Mucosa of stomach (tissue), 1 donor: Measurements from ENCODE around the gene MOSPD3.

Source experiments
- H3K27me3 ChIP-seq: one replicate; pipeline ENCODE4 v1.7.0; 2013; ENCODE audit warnings: mild to moderate bottlenecking, low read length; ENCODE audit not compliant: control insufficient read depth, insufficient read depth
- H3K36me3 ChIP-seq: one replicate; pipeline ENCODE4 v1.7.0; 2013; ENCODE audit warnings: low read length; ENCODE audit not compliant: control insufficient read depth, insufficient read depth
- H3K4me1 ChIP-seq: one replicate; pipeline ENCODE4 v1.7.0; 2013; ENCODE audit warnings: mild to moderate bottlenecking, low read length; ENCODE audit not compliant: control insufficient read depth, insufficient read depth
- H3K4me3 ChIP-seq: one replicate; pipeline ENCODE4 v1.7.0; 2013; ENCODE audit warnings: low read length
- H3K9ac ChIP-seq: one replicate; pipeline ENCODE4 v1.7.0; 2013; ENCODE audit warnings: mild to moderate bottlenecking, low read length, moderate library complexity
- H3K9me3 ChIP-seq: one replicate; pipeline ENCODE4 v1.7.0; 2013; ENCODE audit warnings: mild to moderate bottlenecking, low read length, moderate library complexity; ENCODE audit not compliant: control insufficient read depth
- donor health status: Pancreatic carcinoma.

The MOSPD3 gene

DNA sequence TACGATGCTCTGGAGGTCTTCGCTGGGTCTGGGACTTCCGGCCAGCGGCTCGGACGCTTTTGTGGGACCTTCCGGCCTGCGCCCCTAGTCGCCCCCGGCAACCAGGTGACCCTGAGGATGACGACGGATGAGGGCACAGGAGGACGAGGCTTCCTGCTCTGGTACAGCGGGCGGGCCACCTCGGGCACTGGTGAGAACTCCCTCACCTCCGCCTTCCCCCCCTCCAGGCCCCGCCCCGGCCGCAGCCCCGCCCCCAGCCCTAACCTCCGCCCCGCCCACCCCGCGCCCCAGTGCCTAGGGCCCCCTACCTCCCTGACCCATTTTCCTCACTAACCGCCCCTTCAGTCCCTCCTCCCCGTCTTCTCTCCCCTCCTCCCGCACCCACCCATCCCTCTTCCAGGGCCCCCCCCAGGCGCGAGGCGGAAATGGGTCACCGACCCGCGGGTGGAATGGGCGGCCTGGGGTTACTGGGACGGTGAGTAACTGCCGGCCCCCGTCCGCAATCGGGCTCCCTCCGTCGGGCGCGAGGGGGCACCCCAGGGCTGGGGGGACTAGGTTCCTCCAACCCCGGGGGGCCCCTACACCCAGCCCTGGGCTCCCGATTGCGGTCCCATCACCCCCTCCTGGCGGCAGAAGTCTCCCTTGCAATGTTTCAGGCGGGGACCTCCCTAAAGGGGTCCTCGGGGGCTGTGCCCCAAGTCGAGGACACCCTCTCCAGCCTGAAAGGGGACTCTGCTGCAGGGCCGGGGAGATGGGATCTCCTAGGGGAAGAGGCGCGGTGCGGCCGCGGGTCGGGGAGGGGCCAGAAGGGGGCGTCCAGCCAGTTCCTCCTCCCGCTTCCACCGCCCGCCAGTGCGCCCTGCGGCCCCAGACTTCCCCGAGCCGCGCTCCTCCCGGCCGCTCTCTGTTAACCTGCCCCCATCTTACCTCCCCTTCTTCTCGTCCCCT is 8.0 kb upstream of the MOSPD3 start:
- Histone ChIP-seq H3K4me1 (peaks cover 17% of the 10 kb centered on the region), H3K36me3 (no peaks in the 10 kb centered on the region), H3K4me3 (peak overlapping the region; percentile 67), H3K9me3 (no peaks in the 10 kb centered on the region), H3K9ac (peak overlapping the region; percentile 47), H3K27me3 (peaks cover 10% of the 10 kb centered on the region)

- peak overlapping the region; percentile 67 for H3K4me3 ChIP-seq
- peaks cover 10% of the 10 kb centered on the region for H3K27me3 ChIP-seq
- no peaks in the 10 kb centered on the region for H3K9me3 ChIP-seq
- H3K4me1 ChIP-seq, result peaks cover 17% of the 10 kb centered on the region
- no peaks in the 10 kb centered on the region for H3K36me3 ChIP-seq
- peak overlapping the region; percentile 47 for H3K9ac ChIP-seq
Measured at GRCh38 chr7:100604976-100605911, 7.1 kb upstream of the MOSPD3 start.

- H3K9ac ChIP-seq, result no peak overlapping the region
Measured at GRCh38 chr7:100606313-100606712, 6.0 kb upstream of the MOSPD3 start.

GRCh38 chr7:100607111-100607510 is 5.2 kb upstream of the MOSPD3 start:
- Histone ChIP-seq H3K9ac (no peak overlapping the region), H3K4me3 (no peak overlapping the region), H3K27me3 (peaks cover 10% of the 10 kb centered on the region), H3K36me3 (no peaks in the 10 kb centered on the region), H3K4me1 (peaks cover 17% of the 10 kb centered on the region), H3K9me3 (no peaks in the 10 kb centered on the region)

More at GRCh38 chr7:100606313-100606712, 6.0 kb upstream of the MOSPD3 start:
- peaks cover 10% of the 10 kb centered on the region for H3K27me3 ChIP-seq
- no peak overlapping the region for H3K4me3 ChIP-seq
- no peaks in the 10 kb centered on the region for H3K9me3 ChIP-seq
- H3K36me3 ChIP-seq, result no peaks in the 10 kb centered on the region
- peaks cover 17% of the 10 kb centered on the region for H3K4me1 ChIP-seq

- no peaks in the 10 kb centered on the region for H3K9me3 ChIP-seq
- no peak overlapping the region for H3K9ac ChIP-seq
- H3K4me1 ChIP-seq, result peaks cover 17% of the 10 kb centered on the region
- H3K36me3 ChIP-seq, result no peaks in the 10 kb centered on the region
- no peak overlapping the region for H3K4me3 ChIP-seq
- H3K27me3 ChIP-seq, result peaks cover 6% of the 10 kb centered on the region
Measured at GRCh38 chr7:100609958-100610357, 2.4 kb upstream of the MOSPD3 start.

DNA sequence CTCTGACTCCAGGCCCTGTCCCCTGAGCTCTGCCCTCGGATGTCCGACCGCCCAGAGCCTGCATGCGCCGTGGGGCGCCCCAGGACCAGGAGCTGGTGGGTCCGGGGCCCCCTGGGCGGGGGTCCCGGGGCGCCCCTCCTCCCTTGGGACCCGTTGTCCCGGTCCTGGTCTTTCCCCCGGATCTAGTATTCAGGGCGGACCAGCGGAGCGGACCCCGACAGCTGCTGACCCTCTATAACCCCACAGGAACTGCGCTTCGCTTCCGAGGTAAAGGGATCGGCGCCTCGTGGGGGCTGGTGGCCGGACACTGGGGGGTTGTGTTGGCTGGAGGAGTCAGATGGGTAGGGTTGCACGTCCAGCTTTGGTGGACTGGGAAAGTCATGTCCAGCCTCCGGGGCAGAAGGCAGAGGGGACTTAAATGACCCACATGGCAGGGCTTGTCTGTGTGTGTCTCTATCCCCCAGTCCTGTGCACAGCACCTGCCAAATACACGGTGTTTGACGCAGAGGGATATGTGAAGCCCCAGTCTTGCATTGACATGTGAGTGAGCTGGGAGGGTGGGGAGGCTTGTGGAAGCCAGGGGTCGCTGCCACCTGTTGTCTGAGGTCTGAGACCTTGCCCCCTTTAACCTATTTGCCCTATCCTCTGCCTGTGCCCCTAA is 520 bp downstream of the MOSPD3 start:
- H3K9me3 ChIP-seq, result no peaks in the 10 kb centered on the region
- peak overlapping the region; percentile 63 for H3K4me3 ChIP-seq
- peaks cover 11% of the 10 kb centered on the region for H3K4me1 ChIP-seq
- no peaks in the 10 kb centered on the region for H3K27me3 ChIP-seq
- H3K36me3 ChIP-seq, result no peaks in the 10 kb centered on the region
- peak overlapping the region; percentile 69 for H3K9ac ChIP-seq

DNA sequence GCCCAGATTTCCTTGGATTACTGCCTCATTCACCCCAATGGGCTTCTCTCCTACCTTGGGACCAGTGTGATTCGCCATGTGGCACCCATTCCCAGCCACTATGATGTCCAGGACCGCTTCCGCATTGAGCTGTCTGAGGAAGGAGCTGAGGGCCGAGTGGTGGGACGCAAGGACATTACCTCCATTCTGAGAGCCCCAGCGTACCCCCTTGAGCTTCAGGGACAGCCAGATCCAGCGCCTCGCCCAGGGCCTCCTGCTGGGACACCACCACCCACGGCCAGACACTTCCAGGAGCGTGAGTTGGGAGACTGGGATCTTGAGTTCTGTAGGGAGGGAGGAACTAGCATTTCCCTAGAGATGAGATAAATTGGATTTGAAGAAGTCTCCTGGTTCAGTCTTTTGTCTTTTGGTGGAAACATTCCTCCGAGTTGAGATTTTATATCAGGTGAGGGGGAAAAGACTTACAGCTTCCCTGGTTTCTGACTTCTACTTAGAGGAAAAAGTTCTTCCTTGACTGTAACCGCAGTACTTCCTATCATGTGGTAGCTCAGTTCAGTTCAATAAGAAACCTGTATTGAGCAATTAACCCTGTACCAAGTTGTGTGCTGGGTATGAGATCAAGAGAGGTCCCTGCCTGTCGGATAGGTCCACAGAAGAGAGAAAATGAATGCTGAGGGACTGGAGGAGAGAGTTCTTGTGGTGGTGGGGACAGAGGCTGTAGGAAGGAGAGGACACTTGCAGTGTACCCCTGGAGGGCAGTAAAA is 1.3 kb downstream of the MOSPD3 start:
- Histone ChIP-seq H3K9me3 (no peaks in the 10 kb centered on the region), H3K36me3 (no peaks in the 10 kb centered on the region), H3K4me1 (peaks cover 11% of the 10 kb centered on the region), H3K4me3 (no peak overlapping the region), H3K9ac (no peak overlapping the region), H3K27me3 (no peaks in the 10 kb centered on the region)

DNA sequence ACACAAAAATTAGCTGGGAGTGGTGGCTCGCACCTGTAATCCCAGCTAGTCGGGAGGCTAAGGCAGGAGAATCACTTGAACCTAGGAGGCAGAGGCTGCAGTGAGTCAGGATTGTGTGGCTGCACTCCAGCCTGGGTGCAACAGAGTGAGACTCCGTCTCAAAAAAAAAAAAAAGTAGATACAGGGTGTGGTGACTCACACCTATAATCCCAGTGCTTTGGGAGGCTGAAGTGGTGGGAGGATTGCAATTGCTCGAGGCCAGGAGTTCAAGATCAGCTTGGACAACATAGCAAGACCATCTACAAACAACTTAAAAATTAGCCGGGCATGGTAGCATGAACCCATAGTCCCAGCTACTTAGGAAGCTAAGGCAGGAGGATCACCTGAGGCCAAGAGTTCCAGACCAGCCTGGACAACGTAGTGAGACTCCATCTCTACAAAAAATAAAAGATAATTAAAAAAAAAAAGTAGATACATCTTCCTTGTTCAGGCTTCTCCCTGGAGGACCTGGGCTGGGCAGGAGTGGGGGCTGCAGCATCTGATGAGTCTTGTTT is 2.0 kb downstream of the MOSPD3 start:
- peaks cover 11% of the 10 kb centered on the region for H3K4me1 ChIP-seq
- no peaks in the 10 kb centered on the region for H3K27me3 ChIP-seq
- H3K9me3 ChIP-seq, result no peaks in the 10 kb centered on the region
- no peak overlapping the region for H3K9ac ChIP-seq
- H3K36me3 ChIP-seq, result no peaks in the 10 kb centered on the region
- no peak overlapping the region for H3K4me3 ChIP-seq

- H3K27me3 ChIP-seq, result no peaks in the 10 kb centered on the region
- H3K9ac ChIP-seq, result no peak overlapping the region
Measured at GRCh38 chr7:100620239-100620638, 7.9 kb downstream of the MOSPD3 start.

DNA sequence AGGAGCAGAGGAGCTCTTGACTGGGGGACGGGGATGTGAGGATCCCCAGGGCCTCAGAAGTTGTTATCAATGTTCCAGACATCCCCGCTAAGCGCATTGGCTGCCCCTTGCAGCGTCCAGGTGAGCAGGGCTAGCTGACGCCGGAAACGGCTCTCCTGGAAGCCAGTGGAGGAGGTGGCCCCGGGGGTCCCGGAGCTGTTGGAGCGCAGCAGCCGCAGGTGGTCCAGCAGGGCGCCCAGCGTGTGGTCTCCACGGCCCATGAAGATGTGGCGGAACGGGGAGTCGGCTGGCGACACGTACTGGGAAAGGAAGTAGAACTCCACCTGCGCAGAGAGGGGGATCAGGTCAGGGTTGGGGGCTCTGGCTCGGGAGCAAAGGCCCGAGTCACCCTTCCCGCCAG is 8.5 kb downstream of the MOSPD3 start:
- no peaks in the 10 kb centered on the region for H3K27me3 ChIP-seq
- no peak overlapping the region for H3K4me3 ChIP-seq
- no peaks in the 10 kb centered on the region for H3K9me3 ChIP-seq
- H3K36me3 ChIP-seq, result no peaks in the 10 kb centered on the region
- no peaks in the 10 kb centered on the region for H3K4me1 ChIP-seq
- H3K9ac ChIP-seq, result no peak overlapping the region

More at GRCh38 chr7:100620239-100620638, 7.9 kb downstream of the MOSPD3 start:
- Histone ChIP-seq H3K4me3 (no peak overlapping the region), H3K4me1 (no peaks in the 10 kb centered on the region), H3K36me3 (no peaks in the 10 kb centered on the region), H3K9me3 (no peaks in the 10 kb centered on the region)

DNA sequence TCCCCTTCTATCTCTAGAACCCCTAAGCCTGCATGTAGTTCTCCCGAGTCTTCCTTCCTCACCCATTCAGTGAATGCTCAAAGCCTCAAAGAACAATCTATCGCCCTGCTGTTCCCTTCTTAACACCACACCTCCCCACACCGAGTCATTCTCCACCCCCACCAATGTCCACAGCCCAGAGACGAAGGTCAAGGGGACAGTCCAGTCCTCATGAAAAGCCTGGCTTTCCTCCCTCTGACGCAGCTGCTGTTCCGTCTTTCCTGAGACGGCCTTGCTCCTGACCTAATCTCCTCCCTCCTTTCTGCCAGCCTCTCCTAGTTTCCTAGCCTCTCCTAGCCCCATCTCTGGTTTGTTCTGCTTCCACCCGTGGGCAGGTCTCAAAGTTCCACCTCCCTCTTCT is 9.2 kb downstream of the MOSPD3 start:
- no peaks in the 10 kb centered on the region for H3K9me3 ChIP-seq
- H3K9ac ChIP-seq, result no peak overlapping the region
- H3K27me3 ChIP-seq, result no peaks in the 10 kb centered on the region
- peaks cover 6% of the 10 kb centered on the region for H3K4me1 ChIP-seq
- no peaks in the 10 kb centered on the region for H3K36me3 ChIP-seq
- no peak overlapping the region for H3K4me3 ChIP-seq
